ENCODE measurements around the gene ELP4.

DNA sequence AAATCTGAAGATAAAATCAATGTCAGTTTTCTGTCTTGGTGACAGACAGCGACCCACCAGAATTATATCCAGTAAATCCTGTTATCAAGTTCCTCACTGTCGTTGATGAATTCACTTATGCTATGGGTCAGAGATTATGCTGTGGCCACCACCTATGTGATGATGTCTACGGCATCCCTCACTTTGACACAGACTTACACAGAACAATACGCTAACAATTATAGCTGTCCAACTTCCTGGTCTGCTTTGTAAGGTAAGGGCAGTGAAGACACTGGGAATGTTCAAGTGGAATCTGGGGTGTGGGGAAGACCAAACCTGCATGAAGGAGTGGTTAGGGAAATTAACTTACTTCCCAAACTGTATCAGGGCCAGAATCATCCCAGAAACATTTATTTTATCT, 320.8 kb downstream of the ELP4 start:
- no peak for TF ChIP-seq MYC (IDR thresholded peaks at IDR 0.05; ENCODE audit: low read depth, low read length)
- TF ChIP-seq, protein P1, sequence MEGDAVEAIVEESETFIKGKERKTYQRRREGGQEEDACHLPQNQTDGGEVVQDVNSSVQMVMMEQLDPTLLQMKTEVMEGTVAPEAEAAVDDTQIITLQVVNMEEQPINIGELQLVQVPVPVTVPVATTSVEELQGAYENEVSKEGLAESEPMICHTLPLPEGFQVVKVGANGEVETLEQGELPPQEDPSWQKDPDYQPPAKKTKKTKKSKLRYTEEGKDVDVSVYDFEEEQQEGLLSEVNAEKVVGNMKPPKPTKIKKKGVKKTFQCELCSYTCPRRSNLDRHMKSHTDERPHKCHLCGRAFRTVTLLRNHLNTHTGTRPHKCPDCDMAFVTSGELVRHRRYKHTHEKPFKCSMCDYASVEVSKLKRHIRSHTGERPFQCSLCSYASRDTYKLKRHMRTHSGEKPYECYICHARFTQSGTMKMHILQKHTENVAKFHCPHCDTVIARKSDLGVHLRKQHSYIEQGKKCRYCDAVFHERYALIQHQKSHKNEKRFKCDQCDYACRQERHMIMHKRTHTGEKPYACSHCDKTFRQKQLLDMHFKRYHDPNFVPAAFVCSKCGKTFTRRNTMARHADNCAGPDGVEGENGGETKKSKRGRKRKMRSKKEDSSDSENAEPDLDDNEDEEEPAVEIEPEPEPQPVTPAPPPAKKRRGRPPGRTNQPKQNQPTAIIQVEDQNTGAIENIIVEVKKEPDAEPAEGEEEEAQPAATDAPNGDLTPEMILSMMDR (IDR thresholded peaks at IDR 0.05; ENCODE audit: low read depth, low read length) = no peak
- no peak for TF ChIP-seq POLR2A (IDR thresholded peaks at IDR 0.05; ENCODE audit: extremely low read depth, insufficient read length)
- TF ChIP-seq, protein P2, sequence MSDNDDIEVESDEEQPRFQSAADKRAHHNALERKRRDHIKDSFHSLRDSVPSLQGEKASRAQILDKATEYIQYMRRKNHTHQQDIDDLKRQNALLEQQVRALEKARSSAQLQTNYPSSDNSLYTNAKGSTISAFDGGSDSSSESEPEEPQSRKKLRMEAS (IDR thresholded peaks at IDR 0.05; ENCODE audit: low read depth, low read length) = no peak

Measured in NB4 (cell line).